Stimulated activated CD4-positive, alpha-beta T cell treated with anti-CD3 and anti-CD28 coated beads, TNF-alpha, amount 100 ng/mL, for 48 hours (primary cell): Measurements from ENCODE around the gene VPS13C.
A peak's percentile ranks its signal among the peaks of the same experiment; 100 is the strongest.
"Not testable (repeated sequence)": the region's sequence is repeated elsewhere in the genome, so short reads cannot be mapped to it uniquely, and the experiment has no call there.

Experiments
- DNase-seq, 3 donors: peaks; one replicate each; pipeline ENCODE4 v3.0.0-alpha.2; 2020; ENCODE audit warnings: low read depth in 3 of 3

The VPS13C gene

GRCh38 chr15:62075595-62076277, 15.5 kb upstream of the VPS13C start:
- no peak for DNase-seq

DNA sequence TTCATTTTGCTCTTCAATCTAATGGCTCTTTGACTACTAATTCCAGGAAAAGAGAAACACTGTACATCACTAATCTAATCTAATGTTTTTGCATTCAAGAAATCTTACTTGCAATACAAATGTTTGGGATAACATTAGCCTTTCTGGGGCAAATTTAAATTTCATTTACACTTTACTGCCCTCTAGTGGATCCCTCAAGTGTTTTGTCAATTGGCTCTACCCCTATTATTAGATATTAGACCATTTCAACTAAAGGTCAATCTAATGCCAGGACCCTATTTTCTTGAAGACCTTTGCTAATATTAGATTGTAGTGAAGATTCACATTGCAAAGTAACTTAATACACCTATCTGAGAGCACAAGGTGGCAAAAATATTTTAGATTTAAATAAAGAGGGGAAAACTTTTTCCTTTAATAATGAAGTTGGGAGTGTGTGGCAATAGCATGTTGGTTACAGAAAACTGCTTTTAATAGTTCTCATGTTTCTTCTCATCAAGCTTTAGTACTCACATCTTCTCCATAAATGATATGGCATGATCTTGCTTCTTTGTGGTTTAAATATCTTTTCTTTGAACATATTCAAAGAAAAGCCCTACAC, 11.6 kb upstream of the VPS13C start:
- no peak for DNase-seq

DNA sequence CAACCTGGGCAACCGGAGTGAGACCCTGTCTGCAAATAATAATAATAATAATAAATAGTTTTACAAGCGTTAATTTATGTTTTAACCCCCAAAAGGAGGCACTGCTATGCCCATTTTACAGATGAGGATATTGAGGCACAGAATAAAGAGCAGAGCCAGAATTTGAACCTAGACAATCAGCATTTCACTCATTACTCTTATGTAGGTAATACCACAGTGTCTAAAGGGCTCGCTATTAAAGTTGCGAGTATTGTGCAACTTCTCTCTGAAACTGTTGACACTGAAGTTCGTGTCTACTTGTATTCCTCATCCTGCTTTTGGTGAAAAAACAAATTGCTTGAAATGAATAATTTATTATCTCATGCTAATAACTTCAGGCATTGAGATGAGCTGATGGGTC, 9.3 kb upstream of the VPS13C start:
- DNase-seq: no peak

- no peak for DNase-seq
These were observed 8.5 kb upstream of the VPS13C start for GRCh38 chr15:62068810-62069167.

GRCh38 chr15:62068071-62068809, 8.0 kb upstream of the VPS13C start:
- no peak for DNase-seq

DNA sequence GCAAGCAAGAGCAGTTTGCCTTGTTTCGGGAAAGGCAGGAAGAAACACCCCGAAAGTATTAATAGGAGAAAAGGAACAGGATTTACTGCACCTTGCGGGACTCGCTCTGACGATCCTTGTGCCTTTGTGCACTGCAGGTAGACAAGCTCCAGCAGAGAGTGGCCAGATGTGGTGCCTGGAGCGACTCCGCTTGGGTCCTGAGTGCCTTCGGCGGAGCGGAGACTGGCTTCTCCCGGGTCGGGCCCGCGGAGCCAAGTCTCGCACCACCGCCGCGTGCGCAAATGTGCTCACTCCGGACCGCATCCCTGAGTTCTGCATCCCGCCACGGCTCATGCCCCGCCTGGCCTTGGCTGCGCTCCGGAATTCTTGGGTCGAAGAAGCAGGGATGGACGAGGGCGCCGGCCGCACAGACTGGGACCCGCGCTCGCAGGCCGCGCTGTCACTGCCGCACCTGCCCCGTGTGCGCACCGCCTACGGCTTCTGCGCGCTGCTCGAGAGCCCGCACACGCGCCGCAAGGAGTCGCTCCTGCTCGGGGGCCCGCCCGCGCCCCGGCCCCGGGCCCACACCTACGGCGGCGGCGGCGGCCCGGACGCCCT, 7.3 kb upstream of the VPS13C start:
- no peak for DNase-seq

- DNase-seq: peak in 2 of 3 donors; percentile 27 to 45
These were observed 6.6 kb upstream of the VPS13C start, which contains the start of gene C2CD4A for GRCh38 chr15:62066663-62067447. TSS of gene C2CD4A (plus strand) at chr15:62066977. CDS start at chr15:62067614, 637 bp downstream.

DNA sequence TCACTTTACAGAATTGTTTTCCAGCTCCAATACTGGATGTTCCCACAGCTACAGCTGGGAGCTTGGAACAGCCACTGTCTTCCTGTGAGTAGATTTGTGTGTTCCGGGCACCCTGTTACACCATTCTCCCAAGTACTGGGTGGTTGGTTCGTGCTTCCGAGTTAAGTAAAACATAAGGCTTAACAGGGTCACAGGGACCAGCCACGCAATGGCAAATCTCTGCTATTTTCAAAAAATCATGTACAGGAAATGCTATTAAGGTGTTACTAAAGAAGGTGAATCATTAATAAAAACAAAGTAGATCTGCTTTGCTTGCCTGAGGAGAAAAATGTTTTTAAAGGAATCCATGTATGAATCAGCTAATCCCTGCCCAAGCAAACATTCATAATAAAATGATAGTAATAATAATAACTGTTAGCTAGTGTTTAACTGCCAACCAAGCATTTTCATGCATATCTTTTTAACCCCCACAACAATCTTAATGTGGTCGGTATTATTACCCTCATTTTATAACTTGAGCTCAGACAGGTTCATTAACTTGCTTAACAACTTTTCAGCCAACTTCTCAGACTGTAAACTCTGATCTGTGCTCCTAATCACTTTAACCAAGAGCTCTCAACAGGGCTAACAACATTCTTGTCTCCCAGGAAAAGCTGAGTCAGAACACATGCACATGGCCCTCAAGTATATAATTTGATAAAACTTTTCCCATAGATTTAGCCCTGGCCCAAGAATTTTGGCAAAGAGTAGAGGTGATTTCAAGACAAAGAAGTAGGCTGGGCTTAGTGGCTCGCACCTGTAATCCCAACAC, 3.8 kb upstream of the VPS13C start:
- DNase-seq: no peak

DNA sequence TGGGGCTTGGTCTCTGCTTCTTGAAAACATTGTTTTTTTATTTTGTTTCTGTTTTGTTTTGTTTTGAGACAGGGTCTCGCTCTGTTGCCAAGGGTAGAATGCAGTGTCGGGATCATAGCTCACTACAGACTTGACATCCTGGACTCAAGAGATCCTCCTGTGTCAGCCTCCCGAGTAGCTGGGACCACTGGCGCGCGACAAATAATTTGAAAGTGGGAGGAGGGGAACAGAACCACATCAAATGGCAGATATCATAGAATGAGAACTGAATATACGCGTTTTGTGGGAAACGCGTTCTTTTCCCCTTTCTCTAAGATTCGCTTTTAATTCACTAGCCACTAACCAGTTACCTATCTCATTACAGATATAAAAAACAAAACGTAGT, 641 bp upstream of the VPS13C start:
- no peak for DNase-seq

DNA sequence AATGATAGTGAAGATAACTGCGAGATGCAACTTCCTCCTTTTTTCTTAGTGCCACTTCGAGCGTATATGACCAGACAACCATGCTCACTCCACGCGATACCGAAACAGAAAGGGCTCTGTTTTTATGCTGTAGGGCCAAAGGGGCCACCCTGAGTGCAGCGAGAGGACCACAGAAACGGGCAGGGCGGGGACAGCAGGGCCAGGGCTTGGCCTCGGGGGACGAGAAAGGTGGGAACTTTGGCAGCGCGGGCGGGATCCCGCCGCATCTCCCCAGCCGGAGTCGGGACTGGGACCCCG, 483 bp downstream of the VPS13C start:
- DNase-seq: peak; percentile 28 to 41 (median 36)

DNA sequence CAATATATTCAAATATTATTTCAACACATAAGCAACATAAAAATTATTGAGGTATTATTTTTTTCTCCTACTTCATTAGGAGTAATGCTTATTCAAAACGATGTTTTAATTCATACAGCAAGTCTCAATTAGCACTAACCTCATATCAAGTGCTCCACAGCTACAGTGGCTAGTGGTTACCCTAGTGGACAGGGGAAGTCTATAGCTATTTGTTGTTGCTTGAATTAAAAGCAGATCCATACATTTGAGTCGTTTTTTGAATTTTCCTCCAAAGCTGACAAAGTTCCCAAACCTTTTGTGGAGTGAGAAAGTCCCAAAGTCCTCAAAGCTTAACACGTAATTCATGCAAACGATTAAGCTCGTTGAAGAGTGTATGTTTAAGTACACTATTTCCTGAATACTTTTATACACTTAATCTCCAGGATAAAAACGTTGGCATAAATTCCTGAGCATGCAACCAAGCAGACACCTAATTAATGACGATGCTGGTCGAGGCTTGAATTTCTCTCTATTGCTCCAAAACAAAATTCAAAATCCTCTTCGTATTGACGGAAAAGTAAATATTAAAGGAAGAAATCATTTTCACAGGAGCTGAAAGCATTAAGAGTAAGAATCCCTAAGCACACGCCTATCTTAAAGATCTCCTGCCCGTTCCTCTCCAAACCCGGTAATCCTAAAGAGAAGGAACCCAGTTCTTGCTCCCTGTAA, 985 bp downstream of the VPS13C start:
- DNase-seq: no peak

GRCh38 chr15:62058327-62059028, 1.8 kb downstream of the VPS13C start:
- DNase-seq: no peak

DNA sequence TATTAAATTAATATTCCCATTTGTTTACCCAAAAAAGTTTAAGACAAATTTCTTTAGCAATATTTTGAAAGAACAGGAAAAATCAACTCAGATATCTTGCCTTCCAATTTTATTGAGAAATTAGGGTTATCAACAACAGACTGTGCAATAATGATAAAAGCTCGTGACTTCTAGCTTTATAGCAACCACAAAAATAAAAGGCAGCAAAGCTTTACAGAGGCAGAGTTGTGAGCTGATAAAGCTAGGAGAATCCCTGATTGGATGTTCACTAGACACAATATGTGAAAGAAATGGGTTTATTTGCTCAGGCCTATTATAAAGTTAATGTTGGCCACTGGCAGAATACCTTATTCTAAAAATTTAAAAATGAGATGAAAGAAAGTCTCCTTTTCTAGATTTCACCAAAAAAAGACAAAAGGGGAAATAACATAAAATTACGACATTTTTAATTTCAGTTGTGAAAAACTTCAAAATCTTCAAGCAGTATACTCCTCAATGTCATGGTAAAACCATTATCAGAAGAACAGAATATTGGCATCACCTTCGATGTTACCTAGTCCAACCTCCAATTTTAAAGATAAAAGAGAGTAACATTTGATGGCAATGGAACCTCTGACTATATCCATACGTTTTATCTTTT, 2.8 kb downstream of the VPS13C start:
- no peak for DNase-seq

DNA sequence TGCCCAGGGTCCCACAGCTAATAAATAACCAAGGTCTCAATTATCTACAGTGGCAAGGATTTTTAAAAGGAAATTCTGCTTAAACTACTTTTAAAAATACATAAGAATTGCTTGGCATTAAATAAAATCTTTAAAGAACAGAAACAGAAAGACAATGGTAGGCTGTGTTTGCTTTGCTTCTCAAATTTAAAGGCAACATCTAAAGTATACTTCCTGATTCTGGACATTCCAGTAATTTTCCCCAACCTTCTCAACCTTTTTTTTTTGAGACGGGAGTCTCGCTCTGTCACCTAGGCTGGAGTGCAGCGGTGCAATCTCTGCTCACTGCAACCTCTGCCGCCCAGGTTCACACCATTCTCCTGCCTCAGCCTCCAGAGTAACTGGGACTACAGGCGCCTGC, 5.3 kb downstream of the VPS13C start:
- DNase-seq: no peak

DNA sequence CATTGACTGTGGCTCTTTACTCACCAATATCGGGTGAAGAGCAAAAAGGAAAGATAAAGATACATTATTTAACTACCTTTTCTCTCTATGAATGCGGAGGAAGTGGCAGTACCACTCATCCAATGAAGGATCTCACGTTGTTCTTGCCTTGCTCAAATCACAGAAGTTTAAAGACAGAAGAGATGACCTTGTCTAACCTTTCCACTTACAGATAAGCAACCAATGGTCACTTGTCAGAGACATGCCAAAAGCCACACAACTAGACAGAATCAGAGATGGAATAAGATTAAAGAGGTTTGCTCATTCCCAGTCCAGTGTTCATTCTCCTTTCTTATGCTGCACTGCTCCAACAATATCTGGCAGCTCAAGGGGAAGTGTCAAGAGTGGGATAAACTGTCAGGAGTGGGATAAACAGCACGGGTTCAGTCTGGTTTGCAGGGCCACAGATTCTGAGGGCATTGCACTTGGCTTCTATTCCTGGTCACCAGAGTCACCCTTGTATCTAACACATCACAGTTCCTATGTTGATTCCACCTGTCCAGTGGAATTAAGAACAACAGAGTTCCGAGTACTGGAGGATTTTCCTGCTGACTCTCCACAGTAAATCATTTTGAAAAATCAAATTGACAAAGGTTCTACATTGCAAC, 6.7 kb downstream of the VPS13C start:
- DNase-seq: no peak

DNA sequence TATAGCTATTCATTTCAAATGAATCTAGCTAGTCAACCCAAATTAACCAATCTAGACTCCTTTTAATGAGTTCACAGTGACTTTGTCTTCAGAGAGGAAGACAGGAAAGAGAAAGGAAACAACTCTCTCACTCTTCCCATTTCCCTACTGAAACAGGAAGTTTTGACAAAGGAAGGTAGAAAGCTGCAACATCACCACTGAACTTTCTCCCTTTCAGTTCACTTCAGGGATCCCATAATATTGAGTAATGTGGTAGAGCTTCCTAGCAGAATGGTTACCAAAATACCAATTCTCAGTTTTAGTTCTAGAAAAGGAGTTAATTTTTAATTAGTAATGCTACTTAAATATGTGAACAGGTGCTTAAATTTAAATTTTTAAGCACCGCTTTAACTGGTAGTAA, 7.5 kb downstream of the VPS13C start:
- DNase-seq: no peak

- no peak for DNase-seq
These were observed 9.1 kb downstream of the VPS13C start for GRCh38 chr15:62051166-62051565.

DNA sequence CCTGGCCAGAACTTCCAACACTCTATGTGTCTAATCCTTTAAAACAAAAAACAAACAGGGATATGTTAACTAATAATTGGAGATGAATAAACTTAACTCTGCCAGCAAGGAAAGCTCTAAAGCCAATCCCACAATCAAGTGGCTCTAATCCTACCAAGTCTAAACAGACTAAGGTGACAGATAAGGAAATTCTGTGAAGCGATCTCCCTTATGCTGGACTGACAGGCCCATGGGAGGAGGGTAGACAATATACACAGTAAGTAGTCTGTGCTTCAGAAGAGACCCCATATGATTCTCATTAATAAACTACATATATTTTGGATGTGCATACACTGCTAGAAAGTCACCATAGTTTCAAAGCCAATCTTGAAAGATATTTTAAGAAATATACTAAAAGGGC, 10.1 kb downstream of the VPS13C start:
- DNase-seq: no peak

DNA sequence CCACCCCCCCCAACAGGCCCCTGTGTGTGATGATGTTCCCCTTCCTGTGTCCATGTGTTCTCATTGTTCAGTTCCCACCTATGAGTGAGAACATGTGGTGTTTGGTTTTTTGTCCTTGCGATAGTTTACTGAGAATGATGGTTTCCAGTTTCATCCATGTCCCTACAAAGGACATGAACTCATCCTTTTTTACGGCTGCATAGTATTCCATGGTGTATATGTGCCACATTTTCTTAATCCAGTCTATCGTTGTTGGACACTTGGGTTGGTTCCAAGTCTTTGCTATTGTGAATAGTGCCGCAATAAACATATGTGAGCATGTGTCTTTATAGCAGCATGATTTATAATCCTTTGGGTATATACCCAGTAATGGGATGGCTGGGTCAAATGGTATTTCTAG, 12.0 kb downstream of the VPS13C start:
- not testable (repeated sequence) for DNase-seq
